Iris pigment epithelial cell (primary cell): ENCODE measurements around the gene TMUB1.

Source experiments
- DNase-seq: peaks from one replicate; pipeline ENCODE4 v3.0.0-alpha.2; 2011; ENCODE audit warnings: low read depth

The TMUB1 gene

DNA sequence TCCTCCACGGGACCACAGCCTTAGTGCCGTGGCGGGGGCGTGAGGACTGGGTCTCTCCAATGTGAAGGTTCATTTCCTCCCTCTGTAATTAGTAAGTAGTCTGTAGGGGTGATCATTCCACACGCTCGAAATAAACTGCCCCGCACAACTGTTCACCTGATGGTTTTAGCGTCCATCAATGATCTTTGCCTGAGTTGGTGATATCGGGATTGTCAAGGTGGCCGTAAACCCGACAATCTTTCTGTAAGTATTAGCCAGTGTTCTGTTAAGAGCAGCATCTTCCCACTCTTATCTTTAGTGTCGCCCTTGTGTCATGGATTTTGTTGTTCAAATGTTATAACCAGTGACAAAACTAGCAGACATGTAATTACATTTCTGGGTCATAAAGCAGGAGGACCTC, 20.7 kb upstream of the TMUB1 start:
- DNase-seq = no peak

DNA sequence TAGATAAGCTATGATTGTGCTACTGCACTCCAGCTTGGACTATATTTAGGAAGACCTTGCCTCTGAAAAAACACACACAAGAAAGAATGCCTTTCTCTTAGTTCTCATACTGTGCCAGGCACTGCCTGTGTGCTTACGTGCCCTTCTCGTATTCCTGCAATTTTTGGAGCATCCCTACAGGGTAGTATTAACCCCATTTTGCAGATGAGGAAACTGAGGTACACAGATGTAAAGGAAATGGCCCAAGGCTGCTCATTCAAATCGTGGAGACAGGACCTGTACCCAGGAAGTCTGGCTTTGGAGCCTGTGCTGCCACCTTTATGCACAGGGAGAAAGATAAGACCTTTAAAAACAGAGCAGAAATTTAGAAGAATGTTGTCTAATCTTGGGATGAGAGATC, 19.7 kb upstream of the TMUB1 start:
- DNase-seq = no peak

DNA sequence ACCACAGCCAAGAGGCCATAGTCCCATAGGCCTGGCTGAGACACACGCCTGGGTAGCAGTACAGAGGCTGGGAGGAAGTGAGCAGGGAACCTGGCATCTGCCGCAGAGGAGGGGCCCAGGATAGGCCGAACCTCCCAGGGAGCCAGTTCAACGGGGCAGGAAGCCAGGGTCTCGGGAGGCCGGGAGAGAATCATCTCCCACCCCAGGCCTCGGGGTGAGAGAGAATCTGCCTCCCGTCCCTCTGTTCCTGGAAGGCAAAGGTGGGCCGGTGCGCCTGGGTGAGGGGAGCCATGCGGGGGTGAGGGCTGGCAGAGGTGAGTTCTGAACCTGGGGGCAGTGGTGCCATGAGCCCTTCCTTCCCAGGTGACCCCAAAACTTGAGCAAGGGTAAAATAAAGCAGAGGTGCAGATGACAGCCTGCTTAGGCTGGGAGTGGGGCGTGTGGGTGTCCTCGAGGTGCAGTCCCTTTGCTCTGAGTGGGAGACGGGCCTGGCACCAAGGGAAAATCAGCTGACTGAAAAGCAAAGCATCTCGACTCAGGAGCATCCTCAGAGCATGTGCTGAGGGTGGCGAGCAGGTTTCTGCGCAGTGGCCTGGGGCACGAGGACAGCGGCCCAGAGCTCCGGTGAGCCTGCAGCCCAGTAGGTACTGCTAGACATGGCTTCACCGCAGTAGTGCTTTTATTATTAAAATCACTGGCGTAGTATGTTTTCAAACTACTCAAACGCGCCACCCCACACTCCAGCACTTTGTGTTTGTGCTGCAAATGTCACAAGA, 18.5 kb upstream of the TMUB1 start:
- no peak for DNase-seq

DNA sequence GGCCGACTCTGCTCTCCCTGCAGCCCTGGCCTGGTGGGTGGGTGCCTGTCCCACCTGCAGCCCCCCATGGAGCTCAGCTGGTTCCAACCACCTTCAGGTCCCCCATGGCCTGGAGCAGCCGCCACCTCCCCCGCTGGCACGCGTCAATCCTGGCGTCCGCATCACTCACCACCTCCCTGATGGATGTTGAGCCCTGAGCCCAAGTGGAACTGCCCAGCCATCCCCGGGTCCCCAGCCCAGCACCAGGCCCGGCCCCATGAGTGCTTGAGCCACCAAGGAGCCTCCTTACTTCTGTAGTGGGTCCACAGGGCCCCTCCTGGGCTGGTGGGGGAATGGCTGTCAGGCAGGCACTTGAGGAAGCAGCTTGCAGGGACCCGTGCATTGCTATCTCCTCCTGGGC, 17.6 kb upstream of the TMUB1 start:
- no peak for DNase-seq

DNA sequence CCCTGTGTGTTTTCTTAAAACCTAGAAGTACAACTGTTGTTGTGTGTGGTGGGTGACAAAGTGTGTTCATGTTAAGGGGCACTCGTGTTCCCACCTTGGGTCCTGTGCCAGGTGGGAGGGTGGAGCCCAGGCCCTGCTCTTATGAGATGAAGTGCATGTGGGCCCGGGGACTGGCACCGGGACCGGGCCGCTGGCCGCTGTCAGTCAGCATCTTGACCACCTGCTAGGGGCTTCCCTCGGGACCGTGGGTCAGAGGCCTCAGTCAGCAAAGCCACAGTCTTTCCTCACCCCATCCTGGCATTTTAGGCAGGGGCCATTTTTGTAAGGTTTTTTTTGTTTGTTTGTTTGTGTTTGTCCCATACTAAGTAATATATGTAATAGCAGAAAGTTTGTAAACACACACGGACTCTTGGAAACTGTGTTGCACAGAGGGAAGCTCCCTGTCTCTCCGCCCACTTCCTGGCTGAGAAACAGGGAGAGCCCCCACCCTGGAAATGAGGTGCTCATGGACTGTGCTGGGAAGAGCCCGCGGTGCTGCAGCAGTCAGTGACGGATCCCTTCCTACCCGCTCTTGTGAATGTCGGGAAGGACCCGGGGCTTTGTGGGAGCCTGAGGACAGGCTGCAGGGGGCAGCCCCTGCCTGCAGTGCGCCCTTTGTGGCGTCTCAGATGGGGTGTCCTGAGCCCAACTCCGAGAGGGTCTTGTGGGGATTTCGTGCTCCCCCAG, 16.4 kb upstream of the TMUB1 start:
- DNase-seq = no peak

DNA sequence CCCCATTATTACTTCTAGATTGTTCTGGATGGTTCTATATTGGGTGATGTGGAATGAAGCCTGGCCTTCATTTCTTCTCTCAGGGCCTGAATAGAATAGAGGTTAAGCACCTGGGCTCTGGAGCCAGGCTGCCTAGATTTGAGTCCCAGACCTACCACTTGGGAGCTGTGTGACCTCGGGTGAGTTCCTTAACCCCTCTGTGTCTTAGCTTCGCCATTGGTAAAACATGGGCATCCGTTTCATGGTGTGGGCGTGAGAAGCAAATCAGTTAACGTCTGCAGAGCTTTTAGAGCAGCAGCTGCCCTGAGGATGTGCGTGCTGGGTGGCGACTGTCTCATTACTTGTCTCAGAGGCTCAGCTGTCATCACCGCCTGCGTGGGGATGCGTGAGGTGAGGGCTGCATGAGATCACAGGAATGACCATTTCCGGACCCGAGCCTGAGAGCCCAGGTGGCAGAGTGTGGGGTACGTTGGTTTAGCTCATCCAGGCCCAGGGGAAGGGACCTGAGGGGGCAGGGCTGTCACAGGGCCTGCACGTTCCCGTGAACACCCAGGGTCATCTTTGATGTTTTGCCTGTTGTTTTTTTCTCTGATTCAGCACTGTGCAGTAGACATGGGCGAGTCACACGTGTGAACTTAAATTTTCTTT, 12.7 kb upstream of the TMUB1 start:
- no peak for DNase-seq

DNA sequence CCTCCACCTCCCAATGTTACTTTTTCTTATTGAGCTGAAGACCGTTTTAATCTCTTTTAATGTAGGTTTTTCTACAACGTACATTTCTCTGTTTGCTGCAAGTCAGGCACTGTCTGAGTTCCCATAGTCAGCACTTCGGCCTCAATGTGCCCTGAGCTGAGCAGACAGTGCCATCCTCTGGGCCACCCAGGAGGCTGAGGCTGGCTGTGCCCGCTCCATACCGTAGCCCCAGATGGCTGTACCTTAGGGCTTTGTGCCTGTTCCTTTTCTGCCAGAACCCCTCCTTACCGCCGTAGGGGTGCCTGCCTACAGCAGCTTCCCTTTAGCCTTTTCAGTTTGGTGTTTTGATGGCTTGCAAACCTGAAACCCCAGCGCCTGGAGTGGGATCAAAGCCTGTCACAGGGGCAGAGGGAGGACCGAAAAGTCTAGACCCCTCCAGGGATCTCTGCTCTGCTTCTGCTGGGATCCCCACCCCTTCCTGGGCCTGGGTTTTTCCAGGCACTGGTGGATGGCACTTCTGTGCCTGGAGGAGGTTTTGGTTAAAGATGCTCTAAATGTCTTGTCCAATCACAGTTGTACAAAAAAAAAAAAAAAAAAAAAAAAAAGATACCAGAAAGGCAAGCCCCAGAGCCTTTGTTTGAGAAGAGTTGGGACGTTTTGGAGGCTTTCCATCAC, 12.0 kb upstream of the TMUB1 start:
- DNase-seq = no peak

DNA sequence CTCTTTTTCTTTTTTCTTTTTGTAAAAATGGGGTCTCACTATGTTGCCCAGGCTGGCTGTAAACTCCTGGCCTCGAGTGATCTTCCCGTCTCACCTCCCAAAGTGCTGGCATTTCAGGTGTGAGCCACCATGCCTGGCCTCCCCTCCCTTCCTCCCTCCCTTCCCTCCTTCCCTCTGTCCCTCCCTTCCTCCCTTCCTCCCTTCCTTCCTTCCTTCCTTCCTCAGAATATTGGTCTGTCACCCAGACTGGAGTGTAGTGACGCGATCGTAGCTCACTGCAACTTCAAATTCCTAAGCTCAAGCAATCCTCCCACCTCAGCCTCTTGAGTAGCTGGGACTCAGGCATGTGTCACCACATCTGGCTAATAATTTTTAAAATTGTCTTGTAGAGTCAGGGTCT, 11.4 kb upstream of the TMUB1 start:
- no peak for DNase-seq

DNA sequence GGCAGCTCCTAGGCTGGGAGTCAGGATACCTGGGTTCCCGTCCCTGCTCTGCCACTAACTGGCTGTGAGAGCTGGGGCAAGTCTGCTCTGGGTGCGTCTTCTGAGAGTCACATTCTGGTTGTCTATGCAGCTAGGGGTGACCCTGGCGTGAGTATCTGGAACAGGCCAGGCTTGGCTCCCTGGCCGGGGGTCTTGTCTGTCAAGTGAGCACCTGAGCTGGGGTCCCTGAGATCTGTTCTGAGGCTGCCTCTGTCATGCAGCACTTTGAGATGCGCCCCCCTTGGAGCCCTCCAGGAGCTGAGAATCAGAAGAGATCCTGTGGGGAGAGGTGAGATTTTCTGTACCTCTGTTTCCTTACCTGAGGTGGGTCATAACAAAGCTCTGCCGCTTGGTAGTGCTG, 10.5 kb upstream of the TMUB1 start:
- DNase-seq = no peak

DNA sequence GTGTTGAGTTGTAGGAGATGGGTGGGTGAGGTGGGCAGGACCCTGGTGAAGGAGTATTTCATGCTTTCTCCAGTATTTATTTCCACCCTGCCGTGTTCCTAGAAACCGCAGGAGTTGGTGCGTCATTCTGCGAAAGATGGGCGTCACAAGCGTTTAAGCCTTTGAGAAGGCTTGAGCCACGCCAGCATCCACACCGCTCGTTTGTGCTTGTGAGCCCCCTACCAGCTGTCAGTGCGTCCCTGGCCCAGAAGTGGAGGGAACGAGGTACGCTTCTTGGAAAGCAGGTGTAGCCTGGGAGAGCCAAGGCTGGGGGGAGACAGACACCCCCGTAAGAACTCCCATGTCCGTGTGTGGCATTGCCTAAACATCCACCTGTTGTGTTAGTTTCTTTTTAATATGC, 8.7 kb upstream of the TMUB1 start:
- DNase-seq = no peak

DNA sequence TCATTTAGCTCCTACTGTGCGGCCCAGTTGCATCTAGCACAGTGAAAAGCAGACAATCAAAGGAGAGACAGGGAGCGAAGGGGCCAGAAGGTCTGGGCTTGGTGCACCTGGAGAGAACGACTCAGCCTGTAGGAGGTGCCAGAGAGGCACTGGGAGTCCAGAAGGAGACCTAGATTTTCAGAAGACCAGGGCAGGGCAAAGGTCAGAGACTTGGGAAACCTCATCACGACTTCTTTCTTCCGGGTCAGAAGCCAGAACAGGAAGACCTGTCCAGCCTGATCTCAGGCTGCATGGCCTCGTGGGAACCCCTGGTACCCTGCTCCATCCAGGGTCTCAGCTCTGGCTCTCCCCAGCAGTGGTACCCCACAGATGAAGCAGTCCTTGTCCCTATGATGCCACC, 8.1 kb upstream of the TMUB1 start:
- no peak for DNase-seq

DNA sequence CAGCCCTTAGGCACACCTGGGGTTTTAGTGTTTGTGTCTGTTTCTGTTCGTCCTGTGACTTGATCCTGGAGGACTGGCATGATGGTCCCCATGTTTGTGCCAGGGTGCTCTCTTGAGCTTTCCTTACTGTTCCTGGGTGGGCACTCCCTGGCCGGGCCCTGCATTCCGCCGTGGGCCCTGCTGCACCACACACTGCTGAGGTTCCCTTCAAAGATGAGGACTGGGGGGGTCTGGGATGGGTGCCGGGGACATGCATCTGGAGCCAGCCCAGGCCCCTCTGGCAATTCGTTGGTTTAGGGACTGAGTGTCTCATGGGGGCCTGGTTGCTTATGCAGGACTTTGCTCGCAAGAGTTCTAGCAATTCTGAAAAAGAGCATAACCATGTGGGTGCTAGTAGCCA, 7.7 kb upstream of the TMUB1 start:
- DNase-seq = no peak

DNA sequence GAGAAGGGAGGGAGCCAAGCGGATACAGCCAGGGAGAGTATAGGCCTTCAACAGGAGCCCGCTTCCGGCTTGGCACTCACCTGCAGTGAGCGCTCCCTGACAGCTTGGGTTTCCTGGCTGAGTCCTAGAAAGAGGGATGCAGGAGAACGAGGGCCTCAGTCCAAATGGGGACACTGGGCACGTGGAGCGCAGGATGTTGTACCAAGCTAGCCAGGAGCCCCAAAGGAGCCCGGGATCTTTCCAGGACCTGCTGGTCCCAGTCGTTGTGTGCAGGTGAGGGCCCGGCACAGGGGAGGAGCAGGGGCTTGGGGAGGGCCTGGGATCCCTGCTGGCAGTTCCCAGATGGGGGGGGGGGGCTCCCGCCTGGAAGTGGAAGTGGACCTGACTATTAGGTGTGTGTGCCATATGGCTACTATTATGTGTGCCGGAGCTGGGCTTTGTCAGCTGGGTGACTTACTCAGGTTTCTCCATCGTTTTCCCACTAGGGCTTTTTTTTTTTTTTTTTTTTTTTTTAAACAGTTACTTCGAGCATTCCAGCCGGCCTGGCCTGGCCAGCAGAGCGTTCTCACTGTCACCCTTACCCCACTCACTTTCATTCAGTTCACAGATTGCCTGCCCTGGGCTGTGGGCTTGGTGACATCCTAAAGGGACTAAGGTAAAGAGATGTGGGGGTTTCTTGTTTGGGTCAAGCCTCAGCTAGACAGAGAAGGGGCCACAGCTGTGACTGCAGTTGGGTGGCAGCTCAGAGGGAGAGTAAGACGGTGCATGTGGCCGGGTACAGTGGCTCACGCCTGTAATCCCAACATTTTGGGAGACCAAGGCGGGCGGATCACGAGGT, 6.8 kb upstream of the TMUB1 start:
- DNase-seq = peak; percentile 18

DNA sequence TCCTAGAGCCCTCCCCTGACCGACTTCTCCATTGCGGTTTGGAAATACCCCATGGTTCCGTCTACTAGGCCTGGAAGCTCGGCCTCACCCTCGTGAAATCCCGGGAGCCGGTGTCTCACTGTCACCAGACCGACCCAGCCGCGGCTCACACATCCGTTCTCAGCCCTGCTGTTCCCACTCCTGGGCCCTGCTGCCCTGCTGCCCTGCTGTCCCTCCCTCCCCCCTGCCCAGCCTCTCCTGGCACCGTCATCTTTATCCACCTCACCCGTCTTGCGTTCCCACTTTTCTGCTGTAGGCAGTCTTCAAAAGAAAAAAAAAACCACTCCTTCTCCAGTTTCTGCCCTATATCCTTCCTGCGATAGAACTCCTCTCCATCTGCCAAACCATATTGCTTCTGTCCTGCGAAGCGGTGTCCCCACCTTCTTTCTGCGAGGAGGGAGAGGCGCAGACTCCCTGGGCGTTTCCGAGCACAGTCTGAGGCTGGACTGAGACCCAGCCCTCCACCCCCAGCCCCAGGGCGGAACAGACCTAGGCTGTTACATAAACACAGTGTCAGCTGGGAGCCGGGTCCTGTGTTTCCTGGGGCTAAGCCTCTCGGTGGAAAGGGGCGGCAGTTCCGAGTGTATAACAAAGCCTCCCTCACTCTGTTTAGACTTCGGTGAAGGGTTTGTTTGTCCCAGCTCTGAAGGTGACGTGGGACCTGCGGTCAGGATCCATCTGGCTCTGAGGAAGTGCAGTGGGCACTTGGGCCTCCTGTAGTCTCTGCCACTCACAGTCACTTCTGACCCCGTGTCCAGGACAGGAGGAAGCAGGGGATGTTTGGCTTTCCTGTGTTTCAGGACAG, 5.8 kb upstream of the TMUB1 start:
- peak; percentile 77 for DNase-seq

DNA sequence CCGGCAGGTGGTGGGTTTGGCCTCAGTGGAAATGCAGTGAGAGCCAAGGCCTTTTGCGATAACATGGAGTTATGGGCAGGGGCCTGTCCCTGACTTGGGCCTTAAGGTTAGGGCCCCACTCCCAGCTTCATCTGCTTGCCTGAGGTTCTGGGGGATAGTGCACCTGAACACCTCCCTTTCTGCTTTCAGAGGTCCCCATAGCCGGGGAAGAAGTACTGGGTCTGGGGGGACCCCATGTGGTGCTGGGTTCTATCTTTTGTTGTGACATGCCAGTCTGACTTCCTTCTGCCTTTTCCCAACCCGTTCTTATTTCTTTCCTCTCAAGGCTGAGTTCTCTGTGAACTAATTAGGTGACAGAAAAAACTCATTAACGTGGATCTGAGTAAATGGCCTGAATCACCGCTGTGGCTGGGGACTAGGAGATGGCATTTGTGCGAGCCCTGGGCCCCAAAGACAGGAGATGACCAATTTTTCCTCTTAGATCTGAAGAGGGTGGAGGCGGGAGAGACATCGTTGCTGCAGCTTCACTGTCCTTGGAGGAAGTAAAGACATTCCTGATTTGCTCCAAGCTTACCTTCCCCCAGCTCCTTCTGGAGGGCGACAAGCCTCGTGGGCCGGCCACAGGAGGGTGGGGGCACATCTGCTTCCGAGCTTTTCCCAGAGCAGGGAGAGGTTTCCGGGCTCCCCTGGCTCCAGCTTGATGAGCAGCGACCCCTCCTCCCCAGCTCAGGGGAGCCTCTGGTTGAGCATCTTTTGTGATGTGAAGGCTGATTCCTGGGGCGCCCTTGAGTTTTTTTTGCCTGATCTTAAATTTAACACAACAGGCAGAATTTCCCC, 4.9 kb upstream of the TMUB1 start:
- peak; percentile 32 for DNase-seq

DNA sequence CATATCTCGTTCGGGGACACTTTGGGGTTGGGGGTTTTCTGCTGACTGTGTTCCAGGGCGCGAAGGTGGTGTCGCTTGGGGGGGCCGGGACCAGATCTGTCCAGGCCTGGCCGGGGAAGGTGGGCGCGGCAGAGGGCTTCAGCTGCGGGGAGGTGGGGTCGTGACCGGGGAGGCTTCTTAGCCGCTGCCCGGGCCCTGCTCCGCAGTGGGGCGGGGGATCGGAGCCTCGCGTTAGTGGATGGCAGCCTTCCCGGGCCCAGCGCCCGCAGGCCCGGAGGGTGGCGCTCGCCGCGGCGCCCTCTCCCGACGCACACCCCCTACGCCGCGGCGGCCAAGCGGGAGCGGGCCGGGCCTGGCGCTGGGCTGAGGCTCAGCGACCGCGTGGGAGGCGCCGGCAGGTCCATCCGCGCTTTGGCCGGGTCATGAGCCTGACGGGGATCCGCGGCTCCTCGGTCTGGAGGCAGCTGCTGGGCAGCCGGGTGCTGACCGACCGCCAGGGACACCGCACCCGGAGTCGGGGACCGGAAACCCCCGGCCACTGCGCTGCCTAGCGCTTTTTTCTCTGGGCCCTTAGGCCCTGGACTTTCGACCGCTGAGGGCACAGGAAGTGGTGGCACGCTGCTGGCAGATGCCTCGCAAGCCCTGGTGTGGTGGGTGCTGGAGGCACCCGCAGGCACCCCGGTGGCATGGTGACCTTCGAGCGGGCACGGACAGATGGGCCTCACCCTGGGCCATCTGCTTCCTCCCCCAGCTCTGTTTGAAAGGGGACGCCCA, 4.1 kb upstream of the TMUB1 start:
- peak; percentile 65 for DNase-seq

DNA sequence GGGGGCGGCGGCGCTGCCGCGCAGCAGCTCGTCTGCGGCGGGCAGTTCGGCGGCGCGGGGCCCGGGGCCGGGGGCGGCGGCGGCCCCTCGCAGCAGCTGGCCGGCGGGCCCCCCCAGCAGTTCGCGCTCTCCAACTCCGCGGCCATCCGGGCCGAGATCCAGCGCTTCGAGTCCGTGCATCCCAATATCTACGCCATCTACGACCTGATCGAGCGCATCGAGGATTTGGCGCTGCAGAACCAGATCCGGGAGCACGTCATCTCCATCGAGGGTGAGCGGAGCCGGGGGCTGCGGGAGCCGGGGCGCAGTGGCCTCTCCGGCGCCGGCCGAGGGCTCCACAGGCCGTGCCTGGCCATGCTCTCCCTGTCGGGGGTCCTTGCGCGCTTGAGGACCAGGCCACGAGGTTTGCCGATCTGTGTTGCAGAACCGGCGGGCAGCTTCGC, 3.5 kb upstream of the TMUB1 start:
- peak; percentile 57 for DNase-seq

DNA sequence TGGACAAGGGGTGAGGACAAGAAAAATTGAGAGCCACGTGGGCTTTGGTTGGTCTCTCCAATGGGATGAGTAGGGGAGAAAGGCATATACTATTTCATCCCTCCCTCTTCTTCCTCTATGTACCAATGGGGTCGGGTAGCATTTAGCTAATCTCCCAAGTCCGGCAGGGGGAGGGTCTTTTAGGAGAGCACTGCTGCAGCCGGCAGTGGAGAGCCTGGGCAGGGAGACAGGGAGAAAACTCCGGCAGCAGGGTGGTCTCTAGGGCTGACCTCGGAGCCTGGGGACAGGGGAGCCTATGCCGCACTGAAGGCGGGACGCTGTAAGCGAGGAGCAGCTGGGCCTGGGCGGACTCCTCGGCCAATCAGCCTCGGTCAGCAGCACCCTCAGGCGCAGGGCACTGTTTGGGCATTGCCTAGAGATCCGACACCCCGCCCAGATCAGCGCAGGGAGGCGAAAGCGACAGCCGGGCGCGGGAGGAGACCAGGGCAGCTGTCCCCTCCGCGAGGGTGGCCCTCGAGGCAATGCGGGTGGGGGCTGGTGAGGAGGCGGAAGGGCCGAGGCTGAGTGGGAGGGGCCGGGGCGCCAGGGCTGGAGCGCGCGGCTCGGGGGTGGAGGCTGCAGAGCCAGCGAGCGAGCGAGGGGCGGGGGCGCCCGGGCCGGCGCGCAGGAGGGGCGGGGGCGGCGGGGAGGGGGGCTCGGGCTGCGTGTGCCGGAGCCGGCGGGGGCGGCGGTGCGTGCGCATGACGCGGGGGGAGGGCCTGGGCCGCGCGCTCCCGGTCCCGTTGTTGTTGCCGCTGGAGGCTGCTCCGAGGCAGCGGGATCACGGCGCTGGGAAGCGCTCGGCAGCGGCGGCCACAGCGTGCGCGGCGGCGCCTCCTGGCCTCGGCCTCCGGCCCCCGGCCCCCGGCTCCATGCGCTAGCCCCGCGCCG, 2.7 kb upstream of the TMUB1 start, which contains the start of gene AGAP3:
TSS of gene AGAP3 (plus strand) at position 785 of the 930 bp plus-strand sequence. CDS start 267 bp downstream, outside the sequence.
- DNase-seq = peak; percentile 76
